DOHH2 (cell line): ENCODE data around the gene ADAMTS12.

Experiments used
- H3F3A ChIP-seq: fragments of 200-600 bp; sonication (generic), shearing (Covaris generic); 2 replicates; pipeline ENCODE4 v1.6.0; 2016; ENCODE audit warnings: antibody characterized with exemption, mild to moderate bottlenecking; ENCODE audit not compliant: control insufficient read depth, insufficient read depth
- H3K27ac ChIP-seq: fragments of 200-600 bp; sonication (generic); 2 replicates; pipeline ENCODE4 v1.5.1; 2014; ENCODE audit warnings: low read depth, mild to moderate bottlenecking, low read length, moderate library complexity
- H3K27me3 ChIP-seq: fragments of 200-600 bp; sonication (generic); 2 replicates; pipeline ENCODE4 v1.6.1; 2014; ENCODE audit warnings: mild to moderate bottlenecking, low read length, mixed read lengths; ENCODE audit not compliant: control insufficient read depth
- H3K36me3 ChIP-seq: fragments of 200-600 bp; sonication (generic); 2 replicates; pipeline ENCODE4 v1.6.1; 2014; ENCODE audit warnings: mild to moderate bottlenecking, low read length, moderate library complexity, mixed read lengths; ENCODE audit not compliant: control insufficient read depth
- H3K4me1 ChIP-seq: fragments of 200-600 bp; sonication (generic); 2 replicates; pipeline ENCODE4 v1.6.1; 2014; ENCODE audit warnings: mild to moderate bottlenecking, low read length, mixed read lengths; ENCODE audit not compliant: control insufficient read depth
- H3K4me2 ChIP-seq: fragments of 200-600 bp; sonication (generic); 2 replicates; pipeline ENCODE4 v1.6.0; 2014; ENCODE audit warnings: mild to moderate bottlenecking, low read length, moderate library complexity
- H3K4me3 ChIP-seq: fragments of 200-600 bp; sonication (generic); 2 replicates; pipeline ENCODE4 v1.5.1; 2014; ENCODE audit warnings: mild to moderate bottlenecking, low read length, mixed read lengths
- H3K79me2 ChIP-seq: fragments of 200-600 bp; sonication (generic); 2 replicates; pipeline ENCODE4 v1.6.1; 2014; ENCODE audit warnings: mild to moderate bottlenecking, low read length, mixed read lengths; ENCODE audit not compliant: control insufficient read depth
- H3K9me2 ChIP-seq: fragments of 200-600 bp; sonication (generic); replicated peaks from 2 replicates; pipeline ENCODE4 v1.6.1; 2014; ENCODE audit warnings: mild to moderate bottlenecking, low read length, mixed read lengths; ENCODE audit not compliant: control insufficient read depth
- H3K9me3 ChIP-seq: fragments of 200-600 bp; sonication (generic); 2 replicates; pipeline ENCODE4 v1.6.1; 2014; ENCODE audit warnings: antibody characterized with exemption, low read length, mixed read lengths; ENCODE audit not compliant: control insufficient read depth, insufficient read depth
- H4K20me1 ChIP-seq: fragments of 200-600 bp; sonication (generic); 2 replicates; pipeline ENCODE4 v1.6.0; 2014; ENCODE audit warnings: low read depth, mild to moderate bottlenecking, antibody characterized with exemption, low read length, moderate library complexity; ENCODE audit not compliant: control insufficient read depth, insufficient read depth
- CTCF ChIP-seq: fragments of 200-600 bp; sonication (generic); IDR thresholded peaks from one replicate; pipeline ENCODE4 v1.5.1; 2014; ENCODE audit warnings: antibody characterized with exemption, mild to moderate bottlenecking, low read depth, low read length; ENCODE audit not compliant: poor library complexity, severe bottlenecking
- EZH2phosphoT487 ChIP-seq: fragments of 200-600 bp; sonication (generic); IDR thresholded peaks from 2 replicates; pipeline ENCODE4 v1.6.1; 2017; ENCODE audit warnings: borderline replicate concordance, mild to moderate bottlenecking, antibody characterized with exemption, low read length, moderate library complexity, mixed read lengths

Gene ADAMTS12

DNA sequence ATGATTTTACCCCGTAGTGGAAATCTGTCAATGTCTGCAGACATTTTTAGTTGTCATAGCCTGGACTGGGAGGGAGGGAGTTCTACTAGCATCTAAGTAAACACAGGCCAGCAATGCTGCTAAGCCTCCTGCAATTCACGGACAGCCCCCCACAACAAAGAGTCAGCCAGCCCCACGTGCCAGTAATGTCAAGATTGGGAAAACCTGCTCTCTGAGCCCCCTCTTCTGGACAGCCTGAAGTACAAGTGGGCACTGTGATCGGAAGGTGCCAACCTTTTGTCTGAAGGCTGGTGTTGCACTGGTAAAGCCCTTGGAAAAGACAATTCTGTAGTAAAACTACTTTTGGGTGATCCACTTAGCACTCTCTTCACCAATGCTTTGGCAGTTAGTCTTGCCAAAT, 296.5 kb downstream of the ADAMTS12 start:
- no peaks in the 10 kb centered on the region for H3K27me3 ChIP-seq

DNA sequence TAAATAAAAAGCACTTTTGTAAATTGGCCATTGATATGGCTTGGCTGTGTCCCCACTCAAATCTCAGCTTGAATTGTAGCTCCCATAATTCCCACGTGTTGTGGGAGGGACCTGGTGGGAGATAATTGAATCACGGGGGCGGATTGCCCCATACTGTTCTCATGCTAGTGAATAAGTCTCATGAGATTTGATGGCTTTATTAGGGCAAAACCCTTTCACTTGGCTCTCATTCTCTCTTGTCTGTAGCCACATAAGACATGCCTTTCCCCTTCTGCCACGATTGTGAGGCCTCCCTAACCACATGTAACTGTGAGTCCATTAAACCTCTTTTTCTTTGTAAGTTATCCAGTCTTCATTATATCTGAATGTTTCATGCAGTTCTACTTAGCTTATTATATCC, 297.8 kb downstream of the ADAMTS12 start:
- no peaks in the 10 kb centered on the region for H3K27me3 ChIP-seq
- no peak overlapping the region for H3K27ac ChIP-seq
- no peaks in the 10 kb centered on the region for H3K9me3 ChIP-seq
- H3F3A ChIP-seq: no peaks in the 10 kb centered on the region
- TF ChIP-seq EZH2phosphoT487 (no peak), CTCF (no peak)
- H3K79me2 ChIP-seq: no peaks in the 10 kb centered on the region
- no peaks in the 10 kb centered on the region for H3K36me3 ChIP-seq
- no peak overlapping the region for H3K4me3 ChIP-seq
- H3K4me2 ChIP-seq: no peak overlapping the region
- no peaks in the 10 kb centered on the region for H4K20me1 ChIP-seq
- no peaks in the 10 kb centered on the region for H3K4me1 ChIP-seq
- H3K9me2 ChIP-seq: no peaks in the 10 kb centered on the region

More for the DNA sequence above, 296.5 kb downstream of the ADAMTS12 start:
- H3K79me2 ChIP-seq: no peaks in the 10 kb centered on the region
- H3K36me3 ChIP-seq: no peaks in the 10 kb centered on the region
- no peaks in the 10 kb centered on the region for H4K20me1 ChIP-seq
- no peak overlapping the region for H3K4me3 ChIP-seq
- H3K27ac ChIP-seq: no peak overlapping the region
- no peaks in the 10 kb centered on the region for H3K9me2 ChIP-seq
- H3K9me3 ChIP-seq: no peaks in the 10 kb centered on the region
- no peaks in the 10 kb centered on the region for H3F3A ChIP-seq
- TF ChIP-seq CTCF (no peak), EZH2phosphoT487 (no peak)
- H3K4me2 ChIP-seq: no peak overlapping the region
- H3K4me1 ChIP-seq: no peaks in the 10 kb centered on the region

DNA sequence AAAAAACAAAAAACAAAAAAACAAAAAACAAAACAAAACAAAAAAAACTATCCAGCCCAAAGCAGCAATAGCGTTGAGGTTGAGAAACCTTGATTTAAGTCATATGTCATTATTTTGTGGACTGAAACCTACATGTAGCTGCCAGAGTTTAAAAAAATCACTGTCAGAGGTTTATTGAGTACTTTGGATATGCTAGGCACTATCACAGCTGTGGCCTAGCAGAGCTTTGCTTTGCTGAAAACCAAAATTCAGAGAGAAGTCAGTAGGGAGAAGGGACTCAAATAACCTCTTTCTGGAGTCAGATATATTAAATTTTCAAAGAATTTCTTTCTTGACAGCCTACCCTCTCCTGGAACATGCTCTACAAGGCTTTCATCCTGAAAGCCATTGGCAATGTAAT, 299.5 kb downstream of the ADAMTS12 start:
- H3K4me3 ChIP-seq: no peak overlapping the region
- no peaks in the 10 kb centered on the region for H3K9me3 ChIP-seq
- no peaks in the 10 kb centered on the region for H4K20me1 ChIP-seq
- no peak overlapping the region for H3K27ac ChIP-seq
- no peaks in the 10 kb centered on the region for H3K36me3 ChIP-seq
- no peaks in the 10 kb centered on the region for H3K27me3 ChIP-seq
- no peak overlapping the region for H3K4me2 ChIP-seq
- H3F3A ChIP-seq: no peaks in the 10 kb centered on the region
- no peaks in the 10 kb centered on the region for H3K79me2 ChIP-seq
- H3K4me1 ChIP-seq: no peaks in the 10 kb centered on the region
- H3K9me2 ChIP-seq: no peaks in the 10 kb centered on the region
- TF ChIP-seq EZH2phosphoT487: no peak

- H3F3A ChIP-seq: no peaks in the 10 kb centered on the region
- no peak for TF ChIP-seq EZH2phosphoT487
- peak; percentile 91 for TF ChIP-seq CTCF
These were observed 303.0 kb downstream of the ADAMTS12 start for GRCh38 chr5:33588654-33589372.

More at GRCh38 chr5:33588654-33589372, 303.0 kb downstream of the ADAMTS12 start:
- Histone ChIP-seq H3K9me3 (no peaks in the 10 kb centered on the region), H3K4me2 (no peak overlapping the region), H3K79me2 (no peaks in the 10 kb centered on the region), H3K4me1 (no peaks in the 10 kb centered on the region), H3K9me2 (no peaks in the 10 kb centered on the region), H3K36me3 (no peaks in the 10 kb centered on the region), H3K4me3 (no peak overlapping the region), H3K27ac (no peak overlapping the region), H3K27me3 (no peaks in the 10 kb centered on the region), H4K20me1 (no peaks in the 10 kb centered on the region)
